Esophagus squamous epithelium (tissue), 5 donors: Measurements from ENCODE around the gene KLK15. TPM values are rescaled to one million over a fixed set of nuclear protein-coding genes. Genes with fewer than 3 reads are reported as not detected.

Experiments
- DNase-seq: peaks from one replicate; lab custom pipeline; 2025; lab: John Stamatoyannopoulos, UW
- H3K27ac ChIP-seq, 4 donors: fragments of 200-600 bp; sonication (generic); one replicate each; pipeline ENCODE4 v1.5.1; 2016 to 2019; ENCODE audit warnings: mild to moderate bottlenecking in 1 of 4
- H3K27me3 ChIP-seq, 4 donors: fragments of 200-600 bp; sonication (generic); 1 replicate in 3 of 4; 2 replicates in 1 of 4; pipeline versions ENCODE4 v1.5.1 to v1.6.0; 2017 to 2021; ENCODE audit warnings: antibody characterized with exemption in 1 of 4
- H3K36me3 ChIP-seq, 3 donors: fragments of 200-600 bp; sonication (generic); one replicate each; pipeline ENCODE4 v1.5.1; 2016 to 2019
- H3K4me1 ChIP-seq, 3 donors: fragments of 200-600 bp; sonication (generic); one replicate each; pipeline ENCODE4 v1.5.1; 2017 to 2019
- H3K4me3 ChIP-seq, 4 donors: fragments of 200-600 bp; sonication (generic); 1 replicate in 3 of 4; 2 replicates in 1 of 4; pipeline ENCODE4 v1.5.1; 2016 to 2019; ENCODE audit warnings: mild to moderate bottlenecking in 2 of 4, moderate library complexity in 1 of 4
- H3K9me3 ChIP-seq, 3 donors: fragments of 200-600 bp; sonication (generic); one replicate each; pipeline ENCODE4 v1.5.1; 2016 to 2019
- POLR2A ChIP-seq, 4 donors: fragments of 450-650 bp; IDR thresholded peaks; one replicate each; pipeline ENCODE4 v1.6.1; 2017; ENCODE audit warnings: antibody characterized with exemption in 4 of 4, mild to moderate bottlenecking in 4 of 4, moderate library complexity in 3 of 4
- WGBS, 2 donors: methylation state at CpG; one replicate each; pipeline ENCODE4 v1.1.5; 2018; 5-methylcytosine and 5-hydroxymethylcytosine counted together
- intact Hi-C: fragments of 100-400 bp; cut with DNase I; formaldehyde crosslinking; loops from one replicate; pipeline ENCODE4 v1.15.0; 2022
- total RNA-seq, 4 donors: library from RNA; depleted of rRNA; stranded (reverse); fragments of >200 nt; gene quantifications; one replicate each; pipeline ENCODE4 v1.1.0, GENCODE V29; 2016
- TF ChIP-seq, protein P1 (sequence below), 6 experiments: fragments of 450-650 bp in 4 of 6; fragments of 200-600 bp in 2 of 6; sonication (generic) in 2 of 6; IDR thresholded peaks; one replicate each; pipeline ENCODE4 v1.5.1; 2016 to 2019; ENCODE audit warnings: antibody characterized with exemption in 6 of 6, mild to moderate bottlenecking in 4 of 6, moderate library complexity in 4 of 6
- donor health status: DM: yes; HTN: yes; CAD: no.

KLK15 gene
- total RNA-seq, 4 donors from 2014 or later: not detected

- no peak overlapping the region for H3K4me3 ChIP-seq
- H3K27ac ChIP-seq: no peak overlapping the region
- H3K27me3 ChIP-seq: peaks cover 0 to 11% (median 0%) of the 10 kb centered on the region in 4 donors
- intact Hi-C loops: no loop called here
- TF ChIP-seq, protein P1, sequence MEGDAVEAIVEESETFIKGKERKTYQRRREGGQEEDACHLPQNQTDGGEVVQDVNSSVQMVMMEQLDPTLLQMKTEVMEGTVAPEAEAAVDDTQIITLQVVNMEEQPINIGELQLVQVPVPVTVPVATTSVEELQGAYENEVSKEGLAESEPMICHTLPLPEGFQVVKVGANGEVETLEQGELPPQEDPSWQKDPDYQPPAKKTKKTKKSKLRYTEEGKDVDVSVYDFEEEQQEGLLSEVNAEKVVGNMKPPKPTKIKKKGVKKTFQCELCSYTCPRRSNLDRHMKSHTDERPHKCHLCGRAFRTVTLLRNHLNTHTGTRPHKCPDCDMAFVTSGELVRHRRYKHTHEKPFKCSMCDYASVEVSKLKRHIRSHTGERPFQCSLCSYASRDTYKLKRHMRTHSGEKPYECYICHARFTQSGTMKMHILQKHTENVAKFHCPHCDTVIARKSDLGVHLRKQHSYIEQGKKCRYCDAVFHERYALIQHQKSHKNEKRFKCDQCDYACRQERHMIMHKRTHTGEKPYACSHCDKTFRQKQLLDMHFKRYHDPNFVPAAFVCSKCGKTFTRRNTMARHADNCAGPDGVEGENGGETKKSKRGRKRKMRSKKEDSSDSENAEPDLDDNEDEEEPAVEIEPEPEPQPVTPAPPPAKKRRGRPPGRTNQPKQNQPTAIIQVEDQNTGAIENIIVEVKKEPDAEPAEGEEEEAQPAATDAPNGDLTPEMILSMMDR (IDR thresholded peaks at IDR 0.05): peak in 1 of 6 experiments; percentile 27
- no peak for TF ChIP-seq POLR2A (IDR thresholded peaks at IDR 0.05)
- peaks cover 0 to 11% (median 0%) of the 10 kb centered on the region in 3 donors for H3K4me1 ChIP-seq
- DNase-seq: no peak
- H3K9me3 ChIP-seq: no peaks in the 10 kb centered on the region
- WGBS, 2 donors: 20 to 38% methylated on average over 8 to 11 of the region's 16 CpGs
- H3K36me3 ChIP-seq: peaks cover 13 to 39% (median 15%) of the 10 kb centered on the region in 3 donors
These were observed 39.1 kb downstream of the KLK15 start for GRCh38 chr19:50794074-50794875.

GRCh38 chr19:50793558-50794065 is 39.8 kb downstream of the KLK15 start:
- 64 to 77% methylated on average over 8 of the region's 11 CpGs for WGBS, 2 donors
- intact Hi-C loops: no loop called here

DNA sequence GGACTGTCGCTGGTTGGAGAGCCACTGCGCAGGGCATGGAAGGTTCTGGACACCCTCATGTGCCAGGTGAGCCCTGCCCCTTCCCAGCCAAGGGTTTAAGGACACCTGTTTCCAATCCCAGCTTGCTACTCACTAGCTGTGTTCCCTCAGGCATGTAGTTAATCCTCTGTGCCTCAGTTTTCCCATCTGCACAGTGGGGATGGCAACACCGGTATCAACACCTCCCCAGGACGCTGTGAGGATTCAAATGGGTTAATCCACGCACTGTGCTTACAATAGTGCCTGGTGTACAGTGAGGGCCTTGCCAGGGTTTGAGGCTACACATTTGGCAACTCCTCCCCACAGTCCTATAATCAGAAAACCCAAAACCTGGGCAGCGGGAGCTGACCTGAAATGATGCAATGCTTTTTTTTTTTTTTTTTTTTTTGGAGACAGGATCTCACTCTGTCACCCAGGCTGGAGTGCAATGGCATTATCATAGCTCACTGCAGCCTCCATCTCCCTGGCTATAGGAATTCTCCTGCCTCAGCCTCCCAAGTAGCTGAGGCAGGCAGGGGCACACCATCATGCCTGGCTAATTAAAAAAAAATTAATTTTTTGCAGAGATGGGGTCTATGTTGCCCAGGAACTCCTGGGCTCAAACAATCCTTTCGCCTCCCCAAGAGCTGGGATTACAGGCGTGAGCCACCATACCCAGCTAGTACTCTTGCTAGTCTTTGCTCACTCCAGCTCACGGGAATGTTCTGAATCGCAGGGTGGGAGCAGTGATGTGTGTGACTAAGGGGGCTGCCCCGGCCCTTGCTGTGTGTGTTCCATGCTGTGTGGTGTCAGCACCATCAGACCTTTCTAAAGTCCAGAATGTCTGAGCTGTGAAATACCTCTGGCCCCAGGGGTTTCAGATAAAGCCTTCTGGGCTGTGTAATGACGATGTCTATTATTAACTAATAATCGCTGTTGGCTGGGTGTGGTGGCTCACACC is 40.8 kb downstream of the KLK15 start:
- intact Hi-C loops: no loop called here
- Histone ChIP-seq H3K4me1 (peaks cover 0 to 11% (median 0%) of the 10 kb centered on the region in 3 donors), H3K27ac (no peak overlapping the region), H3K36me3 (peaks cover 0 to 22% (median 0%) of the 10 kb centered on the region in 3 donors), H3K9me3 (no peaks in the 10 kb centered on the region), H3K27me3 (peaks cover 0 to 18% (median 0%) of the 10 kb centered on the region in 4 donors), H3K4me3 (no peak overlapping the region)
- TF ChIP-seq, protein P1 (IDR thresholded peaks at IDR 0.05): no peak
- TF ChIP-seq POLR2A (IDR thresholded peaks at IDR 0.05): no peak
- no peak for DNase-seq
- WGBS, 2 donors: 76 to 81% methylated on average over 8 to 10 of the region's 13 CpGs

More at GRCh38 chr19:50793558-50794065, 39.8 kb downstream of the KLK15 start:
- Histone ChIP-seq H3K27ac (no peak overlapping the region), H3K9me3 (no peaks in the 10 kb centered on the region), H3K36me3 (peaks cover 8 to 32% (median 10%) of the 10 kb centered on the region in 3 donors), H3K4me3 (no peak overlapping the region), H3K27me3 (peaks cover 0 to 11% (median 0%) of the 10 kb centered on the region in 4 donors), H3K4me1 (peaks cover 0 to 11% (median 0%) of the 10 kb centered on the region in 3 donors)
- no peak for TF ChIP-seq POLR2A (IDR thresholded peaks at IDR 0.05)
- TF ChIP-seq, protein P1 (IDR thresholded peaks at IDR 0.05): no peak
- DNase-seq: no peak

GRCh38 chr19:50791594-50792271 is 41.6 kb downstream of the KLK15 start:
- Histone ChIP-seq H3K36me3 (peaks cover 0 to 14% (median 0%) of the 10 kb centered on the region in 3 donors), H3K27me3 (peaks cover 0 to 18% (median 0%) of the 10 kb centered on the region in 4 donors), H3K9me3 (no peaks in the 10 kb centered on the region), H3K4me1 (peaks cover 0 to 11% (median 0%) of the 10 kb centered on the region in 3 donors), H3K27ac (no peak overlapping the region), H3K4me3 (no peak overlapping the region)
- 81 to 82% methylated on average over 4 to 14 of the region's 47 CpGs for WGBS, 2 donors
- DNase-seq: no peak
- TF ChIP-seq, protein P1 (IDR thresholded peaks at IDR 0.05): no peak
- TF ChIP-seq POLR2A (IDR thresholded peaks at IDR 0.05): no peak
- intact Hi-C loops: no loop called here
